ENCODE measurements around the gene CLSTN1.

The CLSTN1 gene

GRCh38 chr1:9850442-9851162 lies 26.8 kb upstream of the CLSTN1 start:
- DNase-seq, result no peak

GRCh38 chr1:9849691-9850441 lies 26.1 kb upstream of the CLSTN1 start:
- DNase-seq, result no peak

GRCh38 chr1:9848022-9848421 lies 24.3 kb upstream of the CLSTN1 start:
- DNase-seq, result no peak

GRCh38 chr1:9847269-9847668 lies 23.5 kb upstream of the CLSTN1 start:
- no peak for DNase-seq

- peak; percentile 23 for DNase-seq
Observed at GRCh38 chr1:9846611-9847171, 22.9 kb upstream of the CLSTN1 start.

GRCh38 chr1:9845914-9846313 lies 22.1 kb upstream of the CLSTN1 start:
- DNase-seq, result no peak

- no peak for DNase-seq
Observed at GRCh38 chr1:9844756-9845155, 21.0 kb upstream of the CLSTN1 start.

- no peak for DNase-seq
Observed at GRCh38 chr1:9844106-9844505, 20.3 kb upstream of the CLSTN1 start.

- peak; percentile 95 for DNase-seq
Observed at GRCh38 chr1:9843576-9843945, 19.8 kb upstream of the CLSTN1 start.

- DNase-seq, result peak; percentile 83
Observed at GRCh38 chr1:9842781-9843575, 19.2 kb upstream of the CLSTN1 start.

GRCh38 chr1:9842073-9842711 lies 18.4 kb upstream of the CLSTN1 start:
- DNase-seq, result peak; percentile 46

- DNase-seq, result no peak
Observed at GRCh38 chr1:9841460-9841859, 17.7 kb upstream of the CLSTN1 start.

- peak; percentile 17 for DNase-seq
Observed at GRCh38 chr1:9840176-9840575, 16.4 kb upstream of the CLSTN1 start.

GRCh38 chr1:9838946-9839345 lies 15.2 kb upstream of the CLSTN1 start:
- DNase-seq, result no peak

- DNase-seq, result no peak
Observed at GRCh38 chr1:9836632-9836960, 12.8 kb upstream of the CLSTN1 start.

- DNase-seq, result peak; percentile 12
Observed at GRCh38 chr1:9835758-9836631, 12.2 kb upstream of the CLSTN1 start.

- DNase-seq, result no peak
Observed at GRCh38 chr1:9835404-9835757, 11.6 kb upstream of the CLSTN1 start.

GRCh38 chr1:9833632-9834031 lies 9.9 kb upstream of the CLSTN1 start:
- no peak for DNase-seq

GRCh38 chr1:9827558-9828185 lies 3.9 kb upstream of the CLSTN1 start:
- DNase-seq, result peak; percentile 37

- no peak for DNase-seq
Observed at GRCh38 chr1:9826616-9827015, 2.9 kb upstream of the CLSTN1 start.

GRCh38 chr1:9826087-9826486 lies 2.3 kb upstream of the CLSTN1 start:
- DNase-seq, result no peak
